ENCODE results near the gene PTPRN2. TPM values are rescaled to one million over a fixed set of nuclear protein-coding genes. Genes with fewer than 3 reads are reported as not detected.

Gene PTPRN2
- total RNA-seq, 1 donor from 2014 or later, result 11.4 TPM

GRCh38 chr7:157581740-157582139, 1005.9 kb downstream of the PTPRN2 start:
- no peaks in the 10 kb centered on the region for H3K4me1 Mint-ChIP-seq (ENCODE audit: low read depth)
- no peak overlapping the region for H3K27ac Mint-ChIP-seq
- H3K9me3 Mint-ChIP-seq (ENCODE audit: low read depth), result no peaks in the 10 kb centered on the region
- no peaks in the 10 kb centered on the region for H3K36me3 Mint-ChIP-seq (ENCODE audit: insufficient read depth)
- no peak for DNase-seq (ENCODE audit: low spot score, unreplicated experiment)
- TF ChIP-seq CTCF (IDR thresholded peaks at IDR 0.05; ENCODE audit: unreplicated experiment), result no peak
- H3K4me3 Mint-ChIP-seq (ENCODE audit: low read depth), result no peak overlapping the region
- H3K27me3 Mint-ChIP-seq, result peaks cover 32% of the 10 kb centered on the region

- Mint-ChIP-seq H3K9me3 (ENCODE audit: low read depth) (no peaks in the 10 kb centered on the region), H3K4me3 (ENCODE audit: low read depth) (no peak overlapping the region), H3K27ac (no peak overlapping the region), H3K36me3 (ENCODE audit: insufficient read depth) (no peaks in the 10 kb centered on the region), H3K4me1 (ENCODE audit: low read depth) (no peaks in the 10 kb centered on the region), H3K27me3 (peaks cover 25% of the 10 kb centered on the region)
- DNase-seq (ENCODE audit: low spot score, unreplicated experiment), result no peak
- TF ChIP-seq CTCF (IDR thresholded peaks at IDR 0.05; ENCODE audit: unreplicated experiment), result no peak
Measured at GRCh38 chr7:157580324-157580723, 1007.3 kb downstream of the PTPRN2 start.

- Mint-ChIP-seq H3K9me3 (ENCODE audit: low read depth) (no peaks in the 10 kb centered on the region), H3K27me3 (peaks cover 21% of the 10 kb centered on the region), H3K4me1 (ENCODE audit: low read depth) (no peaks in the 10 kb centered on the region), H3K36me3 (ENCODE audit: insufficient read depth) (no peaks in the 10 kb centered on the region), H3K4me3 (ENCODE audit: low read depth) (no peak overlapping the region), H3K27ac (no peak overlapping the region)
- TF ChIP-seq CTCF (IDR thresholded peaks at IDR 0.05; ENCODE audit: unreplicated experiment), result no peak
- DNase-seq (ENCODE audit: low spot score, unreplicated experiment), result no peak
Measured at GRCh38 chr7:157579425-157579824, 1008.2 kb downstream of the PTPRN2 start.

GRCh38 chr7:157577796-157578339, 1009.8 kb downstream of the PTPRN2 start:
- Mint-ChIP-seq H3K36me3 (ENCODE audit: insufficient read depth) (no peaks in the 10 kb centered on the region), H3K27ac (no peak overlapping the region), H3K27me3 (peaks cover 19% of the 10 kb centered on the region), H3K4me1 (ENCODE audit: low read depth) (no peaks in the 10 kb centered on the region), H3K9me3 (ENCODE audit: low read depth) (peaks cover 6% of the 10 kb centered on the region), H3K4me3 (ENCODE audit: low read depth) (no peak overlapping the region)
- no peak for TF ChIP-seq CTCF (IDR thresholded peaks at IDR 0.05; ENCODE audit: unreplicated experiment)
- DNase-seq (ENCODE audit: low spot score, unreplicated experiment), result no peak

GRCh38 chr7:157577061-157577460, 1010.6 kb downstream of the PTPRN2 start:
- TF ChIP-seq CTCF (IDR thresholded peaks at IDR 0.05; ENCODE audit: unreplicated experiment), result no peak
- Mint-ChIP-seq H3K4me1 (ENCODE audit: low read depth) (no peaks in the 10 kb centered on the region), H3K9me3 (ENCODE audit: low read depth) (peaks cover 6% of the 10 kb centered on the region), H3K36me3 (ENCODE audit: insufficient read depth) (no peaks in the 10 kb centered on the region), H3K4me3 (ENCODE audit: low read depth) (no peak overlapping the region), H3K27ac (no peak overlapping the region), H3K27me3 (peaks cover 19% of the 10 kb centered on the region)
- no peak for DNase-seq (ENCODE audit: low spot score, unreplicated experiment)
